Measurements from ENCODE around the gene ZBTB20. TPM values are rescaled to one million over a fixed set of nuclear protein-coding genes. Genes with fewer than 3 reads are reported as not detected.

ZBTB20 gene
- total and polyA plus RNA-seq, 2 donors (not counting 1 experiment from before 2014, with no cell fraction given) = 4.0 to 22.5 TPM

DNA sequence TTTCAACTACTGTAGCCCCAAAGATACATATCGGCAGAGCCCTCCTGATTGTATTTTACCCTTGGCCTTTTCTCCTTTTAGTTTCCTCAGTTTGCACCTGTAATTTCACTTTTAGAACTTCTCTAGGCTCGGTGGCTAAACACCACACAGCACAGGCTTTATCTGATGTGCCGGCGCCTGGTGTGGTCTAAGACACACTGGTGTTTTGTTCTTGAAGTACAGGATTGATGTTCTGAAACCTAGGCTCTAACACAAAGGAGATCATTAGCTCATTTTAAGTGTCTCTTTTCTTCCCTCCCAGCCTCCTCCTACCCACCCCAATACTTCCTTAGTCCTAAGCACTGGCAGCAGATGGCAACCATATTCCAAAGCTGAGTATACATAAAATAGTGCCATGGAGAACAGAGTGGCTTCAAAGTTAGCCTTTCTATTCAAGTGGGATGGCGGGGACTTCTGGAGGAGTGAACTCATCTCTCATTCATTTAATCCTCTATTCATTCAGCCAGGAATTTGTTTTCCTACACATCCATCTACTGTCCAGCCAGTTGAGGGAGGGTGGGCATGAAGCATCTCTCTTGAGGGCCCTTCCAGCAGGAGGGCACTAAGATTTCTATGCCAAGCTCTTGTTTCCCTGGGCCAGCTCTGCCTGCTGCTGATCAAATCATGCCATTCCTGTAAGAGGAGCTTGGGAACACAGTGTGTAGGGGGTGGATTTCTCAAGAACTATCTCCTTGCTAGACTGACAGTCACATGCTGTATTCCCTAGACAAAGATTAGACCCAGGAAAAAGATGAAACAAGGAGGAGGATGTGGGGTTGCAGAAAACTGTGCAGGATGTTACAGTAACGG lies 782.1 kb downstream of the ZBTB20 start:
- Histone ChIP-seq H3K4me1 (ENCODE audit: control insufficient read depth, extremely low read depth, insufficient read depth, low read length) (peaks cover 8% of the 10 kb centered on the region), H3K79me2 (ENCODE audit: control insufficient read depth, insufficient read depth, low read length) (no peaks in the 10 kb centered on the region), H3K4me3 (replicated peaks in 1 of 4; ENCODE audit: control extremely low read depth in 1 of 4, insufficient read depth in 1 of 4, low read depth in 3 of 4, low read length in 4 of 4) (no peak overlapping the region), H2AFZ (ENCODE audit: low read length) (no peak overlapping the region), H3K4me2 (ENCODE audit: extremely low read depth, insufficient read depth, low read length) (no peak overlapping the region), H4K20me1 (ENCODE audit: control insufficient read depth, extremely low read depth, insufficient read depth, low read length) (no peaks in the 10 kb centered on the region), H3K9me3 (ENCODE audit: control insufficient read depth, insufficient read depth, low read depth, low read length) (no peaks in the 10 kb centered on the region), H3K9ac (ENCODE audit: insufficient read depth, low read length) (no peak overlapping the region), H3K27me3 (ENCODE audit: control insufficient read depth, insufficient read depth, low read length) (no peaks in the 10 kb centered on the region), H3K36me3 (ENCODE audit: control insufficient read depth, insufficient read depth, low read length) (no peaks in the 10 kb centered on the region), H3K27ac (ENCODE audit: insufficient read depth, low read length) (no peak overlapping the region)
- no peak for TF ChIP-seq EZH2 (IDR thresholded peaks at IDR 0.05; ENCODE audit: low read length, missing control alignments)
- TF ChIP-seq, protein P1, sequence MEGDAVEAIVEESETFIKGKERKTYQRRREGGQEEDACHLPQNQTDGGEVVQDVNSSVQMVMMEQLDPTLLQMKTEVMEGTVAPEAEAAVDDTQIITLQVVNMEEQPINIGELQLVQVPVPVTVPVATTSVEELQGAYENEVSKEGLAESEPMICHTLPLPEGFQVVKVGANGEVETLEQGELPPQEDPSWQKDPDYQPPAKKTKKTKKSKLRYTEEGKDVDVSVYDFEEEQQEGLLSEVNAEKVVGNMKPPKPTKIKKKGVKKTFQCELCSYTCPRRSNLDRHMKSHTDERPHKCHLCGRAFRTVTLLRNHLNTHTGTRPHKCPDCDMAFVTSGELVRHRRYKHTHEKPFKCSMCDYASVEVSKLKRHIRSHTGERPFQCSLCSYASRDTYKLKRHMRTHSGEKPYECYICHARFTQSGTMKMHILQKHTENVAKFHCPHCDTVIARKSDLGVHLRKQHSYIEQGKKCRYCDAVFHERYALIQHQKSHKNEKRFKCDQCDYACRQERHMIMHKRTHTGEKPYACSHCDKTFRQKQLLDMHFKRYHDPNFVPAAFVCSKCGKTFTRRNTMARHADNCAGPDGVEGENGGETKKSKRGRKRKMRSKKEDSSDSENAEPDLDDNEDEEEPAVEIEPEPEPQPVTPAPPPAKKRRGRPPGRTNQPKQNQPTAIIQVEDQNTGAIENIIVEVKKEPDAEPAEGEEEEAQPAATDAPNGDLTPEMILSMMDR (conservative IDR thresholded peaks at IDR 0.05 in 1 of 2, IDR thresholded peaks at IDR 0.05 in 1 of 2; ENCODE audit: low read depth in 1 of 2, low read length in 2 of 2) = no peak
- DNase-seq (ENCODE audit: low read depth in 2 of 2) = no peak

DNA sequence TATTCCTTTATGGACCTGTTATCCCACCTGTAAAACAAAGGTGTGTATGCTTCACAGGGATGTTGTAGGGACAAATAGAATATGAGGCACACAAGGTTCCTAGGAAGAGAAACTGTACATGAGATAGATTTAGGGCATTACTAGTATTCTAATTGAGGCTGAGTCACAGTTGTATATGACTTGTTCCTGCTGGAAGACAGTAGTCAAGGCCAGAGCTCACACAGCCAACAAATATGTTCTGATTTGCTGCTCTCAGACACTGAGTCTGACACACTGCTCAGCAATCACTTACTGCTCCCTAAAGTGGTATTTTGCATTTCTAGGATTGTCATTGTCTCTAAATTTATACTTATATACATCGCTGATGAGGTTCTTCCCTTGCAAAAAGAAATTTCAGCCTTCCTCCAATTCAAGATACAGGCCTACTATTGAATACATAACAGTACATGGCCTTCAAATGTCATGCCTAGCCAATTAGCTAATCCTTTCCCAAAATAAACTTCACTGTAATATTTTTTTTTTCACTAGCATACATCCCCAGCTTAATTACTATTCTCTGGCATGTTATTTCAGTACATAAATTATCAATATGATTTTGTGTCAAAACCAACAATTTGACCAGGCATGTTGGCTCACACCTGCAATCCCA lies 783.4 kb downstream of the ZBTB20 start:
- TF ChIP-seq EZH2 (IDR thresholded peaks at IDR 0.05; ENCODE audit: low read length, missing control alignments) = no peak
- TF ChIP-seq, protein P1 (conservative IDR thresholded peaks at IDR 0.05 in 1 of 2, IDR thresholded peaks at IDR 0.05 in 1 of 2; ENCODE audit: low read depth in 1 of 2, low read length in 2 of 2) = no peak
- Histone ChIP-seq H3K79me2 (ENCODE audit: control insufficient read depth, insufficient read depth, low read length) (no peaks in the 10 kb centered on the region), H3K4me3 (replicated peaks in 1 of 4; ENCODE audit: control extremely low read depth in 1 of 4, insufficient read depth in 1 of 4, low read depth in 3 of 4, low read length in 4 of 4) (no peak overlapping the region), H3K36me3 (ENCODE audit: control insufficient read depth, insufficient read depth, low read length) (no peaks in the 10 kb centered on the region), H2AFZ (ENCODE audit: low read length) (no peak overlapping the region), H3K27ac (ENCODE audit: insufficient read depth, low read length) (no peak overlapping the region), H3K4me2 (ENCODE audit: extremely low read depth, insufficient read depth, low read length) (no peak overlapping the region), H3K27me3 (ENCODE audit: control insufficient read depth, insufficient read depth, low read length) (no peaks in the 10 kb centered on the region), H3K4me1 (ENCODE audit: control insufficient read depth, extremely low read depth, insufficient read depth, low read length) (peaks cover 8% of the 10 kb centered on the region), H3K9me3 (ENCODE audit: control insufficient read depth, insufficient read depth, low read depth, low read length) (no peaks in the 10 kb centered on the region), H4K20me1 (ENCODE audit: control insufficient read depth, extremely low read depth, insufficient read depth, low read length) (no peaks in the 10 kb centered on the region), H3K9ac (ENCODE audit: insufficient read depth, low read length) (no peak overlapping the region)
- peak; percentile 66 to 89 for DNase-seq (ENCODE audit: low read depth in 2 of 2)

DNA sequence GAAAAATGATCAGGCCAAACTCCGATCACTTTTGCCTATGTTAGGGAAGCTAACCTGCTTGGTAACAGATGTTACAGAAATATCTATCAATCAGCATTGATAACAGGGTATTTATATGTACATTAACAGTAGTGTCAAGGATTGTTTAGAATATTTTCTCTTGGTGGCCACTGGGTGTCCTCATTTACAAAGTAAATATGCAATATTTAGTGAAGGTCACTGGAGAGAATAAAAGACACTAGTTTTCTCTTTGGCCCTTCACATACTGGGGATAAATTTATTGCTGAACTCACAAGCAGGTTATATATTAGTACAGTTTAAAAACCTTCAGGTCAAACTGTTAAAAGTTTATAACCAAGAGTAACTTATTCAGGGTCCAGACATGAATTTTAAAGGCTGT lies 784.3 kb downstream of the ZBTB20 start:
- Histone ChIP-seq H3K9me3 (ENCODE audit: control insufficient read depth, insufficient read depth, low read depth, low read length) (no peaks in the 10 kb centered on the region), H4K20me1 (ENCODE audit: control insufficient read depth, extremely low read depth, insufficient read depth, low read length) (no peaks in the 10 kb centered on the region), H3K27me3 (ENCODE audit: control insufficient read depth, insufficient read depth, low read length) (no peaks in the 10 kb centered on the region), H3K79me2 (ENCODE audit: control insufficient read depth, insufficient read depth, low read length) (no peaks in the 10 kb centered on the region), H3K27ac (ENCODE audit: insufficient read depth, low read length) (no peak overlapping the region), H3K9ac (ENCODE audit: insufficient read depth, low read length) (no peak overlapping the region), H2AFZ (ENCODE audit: low read length) (no peak overlapping the region), H3K4me2 (ENCODE audit: extremely low read depth, insufficient read depth, low read length) (no peak overlapping the region), H3K36me3 (ENCODE audit: control insufficient read depth, insufficient read depth, low read length) (no peaks in the 10 kb centered on the region), H3K4me3 (replicated peaks in 1 of 4; ENCODE audit: control extremely low read depth in 1 of 4, insufficient read depth in 1 of 4, low read depth in 3 of 4, low read length in 4 of 4) (no peak overlapping the region), H3K4me1 (ENCODE audit: control insufficient read depth, extremely low read depth, insufficient read depth, low read length) (peaks cover 8% of the 10 kb centered on the region)
- no peak for TF ChIP-seq EZH2 (IDR thresholded peaks at IDR 0.05; ENCODE audit: low read length, missing control alignments)
- TF ChIP-seq, protein P1 (conservative IDR thresholded peaks at IDR 0.05 in 1 of 2, IDR thresholded peaks at IDR 0.05 in 1 of 2; ENCODE audit: low read depth in 1 of 2, low read length in 2 of 2) = peak in 1 of 2 donors; percentile 42
- DNase-seq (ENCODE audit: low read depth in 2 of 2) = peak; percentile 46 to 65
